Loucy (cell line): ENCODE measurements around the gene RRP8.

Experiments
- H2AFZ ChIP-seq: fragments of 200-600 bp; sonication (generic); 2 replicates; pipeline ENCODE4 v1.6.0; 2016; ENCODE audit warnings: antibody characterized with exemption, mild to moderate bottlenecking, low read length, moderate library complexity
- H3F3A ChIP-seq: fragments of 200-600 bp; 2 replicates; pipeline ENCODE4 v1.6.0; 2016; ENCODE audit warnings: antibody characterized with exemption, low read depth, mild to moderate bottlenecking
- H3K27me3 ChIP-seq: fragments of 200-600 bp; sonication (generic); 2 replicates; pipeline ENCODE4 v1.6.1; 2014; ENCODE audit warnings: low read length, mild to moderate bottlenecking; ENCODE audit not compliant: insufficient read depth, poor library complexity, severe bottlenecking
- H3K36me3 ChIP-seq: fragments of 200-600 bp; sonication (generic); 2 replicates; pipeline ENCODE4 v1.6.1; 2016; ENCODE audit warnings: low read length; ENCODE audit not compliant: insufficient read depth
- H3K4me1 ChIP-seq: fragments of 200-600 bp; sonication (generic); 2 replicates; pipeline ENCODE4 v1.5.1; 2014; ENCODE audit warnings: low read length, mild to moderate bottlenecking; ENCODE audit not compliant: insufficient read depth, poor library complexity, severe bottlenecking
- H3K4me2 ChIP-seq: fragments of 200-600 bp; sonication (generic); 2 replicates; pipeline ENCODE4 v1.6.0; 2014; ENCODE audit warnings: antibody characterized with exemption, low read length, low read depth, mild to moderate bottlenecking; ENCODE audit not compliant: poor library complexity, severe bottlenecking
- H3K4me3 ChIP-seq: fragments of 200-600 bp; sonication (generic); 2 replicates; pipeline ENCODE4 v1.5.1; 2014; ENCODE audit warnings: low read length, mild to moderate bottlenecking, mixed read lengths; ENCODE audit not compliant: poor library complexity, severe bottlenecking
- H3K79me2 ChIP-seq: fragments of 200-600 bp; sonication (generic); 2 replicates; pipeline ENCODE4 v1.6.1; 2014; ENCODE audit warnings: low read length; ENCODE audit not compliant: insufficient read depth
- H3K9ac ChIP-seq: fragments of 200-600 bp; sonication (generic); 2 replicates; pipeline ENCODE4 v1.6.0; 2014; ENCODE audit warnings: mild to moderate bottlenecking, low read depth, low read length, moderate library complexity; ENCODE audit not compliant: poor library complexity, severe bottlenecking
- H3K9me2 ChIP-seq: fragments of 200-600 bp; sonication (generic); replicated peaks from 2 replicates; pipeline ENCODE4 v1.6.1; 2016; ENCODE audit warnings: low read depth, low read length, mixed read lengths
- H3K9me3 ChIP-seq: fragments of 200-600 bp; sonication (generic); 2 replicates; pipeline ENCODE4 v1.6.1; 2014; ENCODE audit warnings: mild to moderate bottlenecking, antibody characterized with exemption, low read length, low read depth; ENCODE audit not compliant: insufficient read depth
- H4K20me1 ChIP-seq: fragments of 200-600 bp; sonication (generic); 2 replicates; pipeline ENCODE4 v1.6.0; 2014; ENCODE audit warnings: antibody characterized with exemption, low read length, mild to moderate bottlenecking; ENCODE audit not compliant: insufficient read depth, poor library complexity, severe bottlenecking
- CTCF ChIP-seq: fragments of 200-600 bp; sonication (generic); conservative IDR thresholded peaks from 2 replicates; pipeline ENCODE4 v1.5.1; 2014; ENCODE audit warnings: mild to moderate bottlenecking, antibody characterized with exemption, low read length
- EZH2phosphoT487 ChIP-seq: fragments of 200-600 bp; IDR thresholded peaks from 2 replicates; pipeline ENCODE4 v1.6.1; 2018; ENCODE audit warnings: antibody characterized with exemption, mild to moderate bottlenecking, moderate library complexity, borderline replicate concordance

Gene RRP8

GRCh38 chr11:6603287-6604080, at the start of gene RRP8, which contains the start of gene ILK:
Gene RRP8 (minus strand): TSS chr11:6603616. CDS start chr11:6603502, 114 bp downstream.
Gene ILK (plus strand): TSS chr11:6603774. CDS start chr11:6604272, 498 bp downstream.
- peaks cover 79% of the 10 kb centered on the region for H3K4me1 ChIP-seq
- H4K20me1 ChIP-seq = peaks cover 54% of the 10 kb centered on the region
- H3K79me2 ChIP-seq = peaks cover 98% of the 10 kb centered on the region
- H3K9me2 ChIP-seq = no peaks in the 10 kb centered on the region
- H3K4me3 ChIP-seq = peak within 1 kb of the TSS; percentile 99
- H2AFZ ChIP-seq = peak within 1 kb of the TSS; percentile 87
- no peak for TF ChIP-seq EZH2phosphoT487
- no peak for TF ChIP-seq CTCF
- no peaks in the 10 kb centered on the region for H3K9me3 ChIP-seq
- peak within 1 kb of the TSS; percentile 97 for H3K9ac ChIP-seq
- peak within 1 kb of the TSS; percentile 97 for H3K4me2 ChIP-seq
- H3K36me3 ChIP-seq = peaks cover 29% of the 10 kb centered on the region; the same call in 1 of the 2 replicates
- 0 out of 2 replicates have a peak, but pooled peaks cover 10% of the 10 kb centered on the region for H3F3A ChIP-seq
- no peaks in the 10 kb centered on the region for H3K27me3 ChIP-seq

- no peak overlapping the region for H2AFZ ChIP-seq
- TF ChIP-seq CTCF = no peak
- no peak for TF ChIP-seq EZH2phosphoT487
- H3K79me2 ChIP-seq = no peaks in the 10 kb centered on the region
- no peaks in the 10 kb centered on the region for H3K36me3 ChIP-seq
- no peaks in the 10 kb centered on the region for H3F3A ChIP-seq
- H3K4me1 ChIP-seq = peaks cover under 1% of the 10 kb centered on the region
- H3K9ac ChIP-seq = no peak overlapping the region
- no peak overlapping the region for H3K4me3 ChIP-seq
- H4K20me1 ChIP-seq = no peaks in the 10 kb centered on the region
- H3K4me2 ChIP-seq = no peak overlapping the region
- no peaks in the 10 kb centered on the region for H3K9me2 ChIP-seq
- H3K9me3 ChIP-seq = no peaks in the 10 kb centered on the region
- H3K27me3 ChIP-seq = no peaks in the 10 kb centered on the region
Measured at GRCh38 chr11:6653097-6653496, 49.7 kb upstream of the RRP8 start.

GRCh38 chr11:6652182-6652581, 48.8 kb upstream of the RRP8 start:
- H3K9me3 ChIP-seq = no peaks in the 10 kb centered on the region
- H3K4me1 ChIP-seq = peaks cover 9% of the 10 kb centered on the region
- no peaks in the 10 kb centered on the region for H3F3A ChIP-seq
- H3K9ac ChIP-seq = no peak overlapping the region
- no peaks in the 10 kb centered on the region for H3K79me2 ChIP-seq
- H3K27me3 ChIP-seq = no peaks in the 10 kb centered on the region
- H3K4me3 ChIP-seq = no peak overlapping the region
- no peaks in the 10 kb centered on the region for H3K9me2 ChIP-seq
- no peak overlapping the region for H2AFZ ChIP-seq
- no peaks in the 10 kb centered on the region for H4K20me1 ChIP-seq
- H3K4me2 ChIP-seq = no peak overlapping the region
- no peaks in the 10 kb centered on the region for H3K36me3 ChIP-seq
- no peak for TF ChIP-seq CTCF
- no peak for TF ChIP-seq EZH2phosphoT487
